Activated naive CD4-positive, alpha-beta T cell treated with anti-CD3 and anti-CD28 coated beads, Interleukin-2, amount 50 U/mL, for 72 hours (primary cell): ENCODE measurements around the gene CDH16. TPM values are rescaled to one million over a fixed set of nuclear protein-coding genes. Genes with fewer than 3 reads are reported as not detected.
A peak's percentile ranks its signal among the peaks of the same experiment; 100 is the strongest.
"Not testable (repeated sequence)": the region's sequence is repeated elsewhere in the genome, so short reads cannot be mapped to it uniquely, and the experiment has no call there.

Experiments used
- ATAC-seq, 2 donors: fragments of 150-1000 bp; cut with Tn5 transposase; 2 replicates each; pipeline ENCODE4 v1.10.0; 2021; ENCODE audit warnings: mild to moderate bottlenecking in 2 of 2, moderate library complexity in 2 of 2
- DNase-seq, 2 donors: peaks; one replicate each; pipeline ENCODE4 v3.0.0; 2021 to 2022; ENCODE audit warnings: low spot score in 2 of 2
- H3K27ac Mint-ChIP-seq, 2 donors: one replicate each; pipeline ENCODE4 v1.8.0; 2022; ENCODE audit warnings: mild to moderate bottlenecking in 2 of 2, mixed read lengths in 2 of 2
- H3K36me3 Mint-ChIP-seq, 2 donors: one replicate each; pipeline ENCODE4 v1.8.0; 2022; ENCODE audit warnings: mixed read lengths in 2 of 2
- H3K9me3 Mint-ChIP-seq, 2 donors: one replicate each; pipeline ENCODE4 v1.8.0; 2022; ENCODE audit warnings: mixed read lengths in 2 of 2
- total RNA-seq, 2 donors: library from RNA; stranded (reverse); gene quantifications; one replicate each; pipeline ENCODE4 v1.2.3, GENCODE V29; 2022

CDH16 gene
- total RNA-seq, 2 donors from 2014 or later: not detected

DNA sequence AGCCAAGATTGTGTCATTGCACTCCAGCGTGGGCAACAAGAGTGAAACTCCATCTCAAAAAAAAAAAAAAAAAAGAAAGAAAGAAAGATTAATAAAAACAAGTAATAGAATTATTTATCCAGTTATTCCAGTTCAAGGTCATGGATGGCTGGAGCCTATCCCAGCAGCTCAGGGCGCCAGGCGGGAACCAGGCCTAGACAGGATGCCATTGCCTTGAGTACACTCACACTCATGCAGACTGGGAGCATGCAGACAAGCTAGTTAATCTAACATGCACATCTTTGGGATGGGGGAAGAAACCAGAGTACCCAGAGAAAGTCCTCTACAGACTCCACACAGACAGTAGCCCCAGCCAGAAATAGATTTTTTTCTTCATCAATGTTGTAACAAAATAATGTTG lies 20.5 kb downstream of the CDH16 start:
- Mint-ChIP-seq H3K27ac (no peak overlapping the region), H3K9me3 (no peaks in the 10 kb centered on the region), H3K36me3 (no peaks in the 10 kb centered on the region)
- ATAC-seq (no peak), DNase-seq (no peak)

DNA sequence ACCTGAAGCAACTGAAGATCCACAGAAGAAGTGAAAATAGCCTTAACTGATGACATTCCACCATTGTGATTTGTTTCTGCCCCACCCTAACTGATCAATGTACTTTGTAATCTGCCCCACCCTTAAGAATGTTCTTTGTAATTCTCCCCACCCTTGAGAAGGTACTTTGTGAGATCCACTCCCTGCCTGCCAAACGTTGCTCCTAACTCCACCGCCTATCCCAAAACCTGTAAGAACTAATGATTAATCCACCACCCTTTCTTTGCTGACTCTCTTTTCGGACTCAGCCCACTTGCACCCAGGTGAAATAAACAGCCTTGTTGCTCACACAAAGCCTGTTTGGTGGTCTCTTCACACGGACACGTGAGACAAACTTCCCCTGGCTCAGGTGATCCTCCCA lies 22.0 kb downstream of the CDH16 start:
- H3K36me3 Mint-ChIP-seq, H3K27ac Mint-ChIP-seq, ATAC-seq, H3K9me3 Mint-ChIP-seq, DNase-seq: not testable (repeated sequence)

DNA sequence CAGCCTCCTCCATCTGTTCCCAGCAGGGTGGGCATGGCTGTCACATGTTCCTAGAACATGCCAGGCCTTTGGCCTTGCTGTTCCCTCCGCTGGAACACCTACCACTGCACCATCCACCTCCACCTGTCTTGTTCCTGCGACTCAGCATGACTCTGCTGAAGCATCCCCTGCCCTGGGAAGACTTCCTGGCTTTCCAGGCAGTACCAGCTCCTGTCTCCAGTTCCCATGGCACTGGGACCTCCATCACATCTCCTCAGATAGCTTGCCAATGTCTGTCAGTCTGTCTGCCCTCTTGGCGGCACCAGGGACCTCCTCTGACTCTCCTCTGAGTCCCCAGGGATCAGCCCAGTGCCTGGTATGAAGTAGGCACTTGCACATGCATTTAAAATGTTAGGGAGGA lies 22.7 kb downstream of the CDH16 start:
- Mint-ChIP-seq H3K27ac (peak overlapping the region in 1 of 2 donors; percentile 44), H3K9me3 (no peaks in the 10 kb centered on the region), H3K36me3 (no peaks in the 10 kb centered on the region)
- no peak for ATAC-seq
- no peak for DNase-seq

DNA sequence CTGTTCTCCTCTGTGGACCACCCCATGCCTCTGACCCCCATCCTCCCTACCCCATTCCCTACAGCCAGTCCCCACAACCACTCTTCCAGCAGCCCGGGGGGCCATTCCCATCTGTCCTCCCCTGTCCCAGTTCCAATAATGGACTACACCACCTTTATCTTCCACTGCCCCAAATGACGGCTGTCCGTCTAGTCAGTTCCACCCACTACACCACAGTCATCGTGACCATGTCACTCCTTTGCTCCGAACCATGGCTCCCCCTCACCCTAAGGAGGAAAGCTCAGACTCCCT lies 23.1 kb downstream of the CDH16 start:
- ATAC-seq: no peak
- Mint-ChIP-seq H3K36me3 (no peaks in the 10 kb centered on the region), H3K27ac (peak overlapping the region in 1 of 2 donors; percentile 44), H3K9me3 (no peaks in the 10 kb centered on the region)
- no peak for DNase-seq

DNA sequence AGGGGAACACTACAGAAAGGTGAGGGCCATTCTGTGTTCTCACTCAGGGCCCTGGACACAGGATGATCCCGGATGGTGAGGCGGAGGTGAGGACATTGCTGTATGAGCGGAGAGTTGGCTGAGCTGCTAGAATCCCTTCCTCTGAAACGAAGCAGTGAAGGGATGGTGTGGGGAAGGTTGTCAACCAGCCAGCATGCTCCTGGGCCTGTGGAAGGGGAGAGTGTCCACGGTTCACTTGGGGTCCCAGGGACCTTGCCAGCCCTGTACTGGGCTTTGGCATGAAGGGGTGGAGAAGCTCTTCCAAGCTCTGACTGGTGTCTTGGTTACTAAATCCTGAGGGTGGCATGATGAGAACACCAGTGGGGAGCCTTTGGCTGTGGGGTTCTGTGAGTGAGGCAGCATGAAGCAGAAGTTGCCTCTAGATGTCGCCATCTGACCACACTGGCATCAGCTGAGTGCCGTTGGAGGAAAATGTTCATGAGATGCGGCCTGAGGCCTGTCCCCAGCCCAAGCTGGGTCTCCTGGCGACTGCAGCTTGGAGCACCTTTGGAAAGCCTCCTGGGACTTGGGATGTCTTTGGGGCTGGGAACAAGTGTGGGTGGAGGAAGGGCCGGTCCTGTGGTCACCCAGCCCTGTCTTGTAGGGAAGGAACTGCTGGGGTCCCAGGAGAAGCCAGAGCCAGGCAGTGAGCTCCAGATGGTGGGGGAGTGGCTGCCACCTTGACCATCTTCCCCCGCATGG lies 23.6 kb downstream of the CDH16 start:
- ATAC-seq: peak; percentile 88
- Mint-ChIP-seq H3K27ac (no peak overlapping the region), H3K9me3 (no peaks in the 10 kb centered on the region), H3K36me3 (no peaks in the 10 kb centered on the region)
- DNase-seq: peak in 1 of 2 donors; percentile 61

DNA sequence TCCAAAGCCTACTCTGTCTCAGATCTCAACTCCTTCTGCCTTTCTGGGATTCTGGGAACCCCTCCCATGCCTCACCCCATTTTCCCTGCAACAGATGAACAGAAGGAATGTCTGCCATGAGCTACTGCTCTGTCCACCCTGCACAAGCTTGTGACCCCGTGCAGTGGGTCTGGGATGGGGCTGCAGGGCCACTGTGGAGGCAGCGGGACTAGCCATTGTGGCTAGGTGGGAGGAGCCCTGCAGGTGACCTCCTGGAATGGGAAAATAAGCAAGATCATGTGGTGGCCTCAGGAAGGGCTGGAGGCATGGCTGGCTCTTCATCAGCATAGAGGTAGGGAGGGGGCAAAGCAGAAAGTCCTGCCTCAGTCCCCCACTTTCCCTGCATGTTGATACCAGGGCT lies 24.6 kb downstream of the CDH16 start:
- H3K27ac Mint-ChIP-seq: no peak overlapping the region
- DNase-seq: no peak
- no peaks in the 10 kb centered on the region for H3K9me3 Mint-ChIP-seq
- no peaks in the 10 kb centered on the region for H3K36me3 Mint-ChIP-seq
- no peak for ATAC-seq

DNA sequence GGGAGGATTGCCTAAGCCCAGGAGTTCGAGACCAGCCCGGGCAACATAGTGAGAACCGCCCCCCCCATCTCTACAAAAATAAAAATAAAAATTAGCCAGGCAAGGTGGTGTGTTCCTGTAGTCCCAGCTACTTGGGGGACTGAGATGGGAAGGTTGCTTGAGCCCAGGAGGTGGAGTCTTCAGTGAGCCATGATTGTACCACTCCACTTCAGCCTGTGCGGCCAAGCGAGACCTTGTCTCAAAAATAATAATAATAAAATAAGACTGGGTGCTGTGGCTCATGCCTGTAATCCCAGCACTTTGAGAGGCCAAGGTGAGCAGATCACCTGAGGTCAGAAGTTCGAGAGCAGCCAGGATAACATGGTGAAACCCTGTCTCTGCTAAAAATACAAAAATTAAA lies 26.9 kb downstream of the CDH16 start:
- no peak for ATAC-seq
- Mint-ChIP-seq H3K36me3 (peaks cover 0 to 9% of the 10 kb centered on the region in 2 donors), H3K27ac (no peak overlapping the region), H3K9me3 (no peaks in the 10 kb centered on the region)
- DNase-seq: no peak

DNA sequence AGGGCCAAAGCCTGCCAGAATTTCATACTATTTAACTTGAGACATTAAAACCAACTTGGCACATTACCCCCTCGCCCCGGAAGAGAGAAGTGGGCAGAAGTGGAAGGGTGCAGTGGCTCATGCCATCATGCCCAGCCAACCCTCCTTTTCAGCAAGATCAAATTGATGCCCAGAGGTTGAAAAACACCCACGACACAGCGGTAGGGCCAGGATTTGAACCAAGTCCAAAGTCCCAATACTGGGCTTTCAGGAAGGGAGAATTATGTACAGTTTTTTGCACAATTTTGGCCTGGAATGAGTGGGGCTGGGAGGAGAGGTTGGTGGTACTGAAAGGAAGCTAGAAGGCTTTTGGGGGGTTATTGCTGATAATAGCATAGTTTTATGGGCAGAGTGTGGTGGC lies 27.3 kb downstream of the CDH16 start:
- peaks cover 0 to 9% of the 10 kb centered on the region in 2 donors for H3K36me3 Mint-ChIP-seq
- peak overlapping the region; percentile 22 to 41 for H3K27ac Mint-ChIP-seq
- no peak for ATAC-seq
- H3K9me3 Mint-ChIP-seq: no peaks in the 10 kb centered on the region
- no peak for DNase-seq

DNA sequence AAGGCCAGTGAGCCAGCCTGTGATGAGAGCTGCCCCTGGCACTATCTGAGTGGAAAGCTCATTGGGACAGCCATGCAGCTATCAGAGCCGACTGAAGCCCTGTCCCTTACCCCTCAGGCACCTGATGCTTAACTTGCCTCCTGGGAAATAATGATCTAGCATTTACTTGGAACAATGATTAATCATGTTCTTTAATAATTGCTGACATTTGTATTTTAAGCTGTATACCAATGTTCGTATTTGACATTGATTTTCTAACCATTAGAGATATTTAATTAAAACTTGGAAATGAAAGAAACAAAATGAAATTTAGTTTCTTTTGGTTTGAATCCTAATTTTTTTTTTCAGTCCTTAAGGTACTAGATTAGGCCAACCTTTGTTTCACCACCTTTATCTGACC lies 27.9 kb downstream of the CDH16 start:
- Mint-ChIP-seq H3K9me3 (no peaks in the 10 kb centered on the region), H3K27ac (peak overlapping the region in 1 of 2 donors; percentile 41), H3K36me3 (peaks cover 0 to 11% of the 10 kb centered on the region in 2 donors)
- DNase-seq (no peak), ATAC-seq (no peak)

DNA sequence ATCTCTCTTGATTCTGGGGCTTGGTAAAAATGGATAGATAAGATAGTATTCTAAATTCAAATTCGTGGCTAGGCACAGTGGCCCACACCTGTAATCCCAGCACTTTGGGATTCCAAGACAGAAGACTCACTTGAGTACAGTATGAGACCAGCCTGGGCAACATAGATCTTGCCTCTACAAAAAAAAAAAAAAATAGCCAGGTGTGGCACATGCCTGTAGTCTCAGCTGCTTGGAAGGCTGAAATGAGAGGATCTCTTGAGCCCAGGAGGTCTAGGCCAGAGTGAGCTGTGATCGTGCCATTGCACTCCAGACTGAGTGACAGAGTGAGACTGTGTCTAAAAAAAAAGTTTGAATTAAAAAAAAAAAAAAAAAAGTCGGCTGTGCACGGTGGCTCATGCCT lies 29.1 kb downstream of the CDH16 start:
- Mint-ChIP-seq H3K27ac (no peak overlapping the region), H3K36me3 (peaks cover 9 to 21% of the 10 kb centered on the region in 2 donors), H3K9me3 (no peaks in the 10 kb centered on the region)
- ATAC-seq (no peak), DNase-seq (no peak)

DNA sequence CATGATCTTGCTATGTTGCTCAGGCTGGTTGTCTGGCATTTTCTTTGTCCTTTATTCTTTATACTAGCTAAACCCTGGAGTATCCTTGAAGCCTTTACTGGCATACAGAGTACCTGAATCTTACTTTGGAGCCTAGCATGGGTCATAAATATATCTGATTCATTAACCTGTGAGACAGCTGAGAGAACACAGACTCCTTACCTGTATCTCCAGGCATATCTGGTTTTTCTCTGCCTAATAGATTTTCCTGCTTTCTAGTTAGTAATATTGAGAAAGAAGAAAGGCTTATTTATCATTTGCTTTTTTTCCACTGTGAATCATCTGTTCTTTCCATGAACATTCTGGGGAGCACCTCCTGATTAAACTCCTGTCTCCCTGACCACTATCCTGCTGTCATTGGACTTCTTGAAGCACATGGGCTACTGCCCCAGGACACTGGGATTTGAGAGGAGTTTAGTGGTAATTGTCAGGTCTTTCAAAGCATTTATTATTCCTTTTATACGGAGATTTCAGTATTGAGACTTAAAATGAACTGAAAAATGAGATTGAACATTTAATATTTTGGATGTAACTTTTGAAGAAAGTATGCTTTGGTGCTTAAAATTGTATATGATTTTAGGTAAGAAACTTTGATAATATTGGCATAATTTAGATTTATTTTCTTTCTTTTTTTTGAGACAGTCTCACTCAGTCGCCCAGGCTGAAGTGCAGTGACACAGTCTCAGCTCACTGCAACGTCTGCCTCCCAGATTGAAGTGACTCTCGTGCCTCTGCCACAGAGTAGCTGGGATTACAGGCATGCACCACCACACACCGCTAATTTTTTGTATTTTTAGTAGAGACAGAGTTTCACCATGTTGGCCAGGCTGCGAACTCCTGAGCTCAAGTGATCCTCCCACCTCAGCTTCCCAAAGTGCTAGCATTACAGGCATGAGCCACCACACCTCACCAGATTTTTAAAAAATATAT lies 29.8 kb downstream of the CDH16 start:
- no peaks in the 10 kb centered on the region for H3K9me3 Mint-ChIP-seq
- peaks cover 15 to 27% of the 10 kb centered on the region in 2 donors for H3K36me3 Mint-ChIP-seq
- ATAC-seq (peak in 1 of 2 donors; percentile 48), DNase-seq (no peak)
- H3K27ac Mint-ChIP-seq: peak overlapping the region; percentile 47 to 61

DNA sequence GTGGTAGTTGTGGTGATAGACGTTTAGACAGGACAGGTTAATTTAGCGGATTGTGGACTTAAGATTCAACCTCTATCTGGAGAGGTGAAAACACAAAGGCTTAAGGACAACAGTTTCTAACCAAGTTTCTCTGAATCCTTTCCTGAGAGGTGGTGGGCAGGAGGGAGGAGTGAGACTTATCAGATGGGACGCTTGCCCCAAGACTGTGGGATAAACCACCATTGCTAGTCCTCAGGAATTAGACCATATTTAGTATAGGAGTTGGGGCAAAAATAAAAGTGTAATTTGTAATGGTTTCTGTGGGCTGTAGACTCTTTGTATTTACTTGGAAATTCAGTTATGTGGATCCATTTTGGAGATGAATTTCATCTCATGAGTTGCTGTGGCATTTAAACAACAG lies 31.8 kb downstream of the CDH16 start:
- peaks cover 15 to 27% of the 10 kb centered on the region in 2 donors for H3K36me3 Mint-ChIP-seq
- no peaks in the 10 kb centered on the region for H3K9me3 Mint-ChIP-seq
- DNase-seq (no peak), ATAC-seq (no peak)
- no peak overlapping the region for H3K27ac Mint-ChIP-seq

DNA sequence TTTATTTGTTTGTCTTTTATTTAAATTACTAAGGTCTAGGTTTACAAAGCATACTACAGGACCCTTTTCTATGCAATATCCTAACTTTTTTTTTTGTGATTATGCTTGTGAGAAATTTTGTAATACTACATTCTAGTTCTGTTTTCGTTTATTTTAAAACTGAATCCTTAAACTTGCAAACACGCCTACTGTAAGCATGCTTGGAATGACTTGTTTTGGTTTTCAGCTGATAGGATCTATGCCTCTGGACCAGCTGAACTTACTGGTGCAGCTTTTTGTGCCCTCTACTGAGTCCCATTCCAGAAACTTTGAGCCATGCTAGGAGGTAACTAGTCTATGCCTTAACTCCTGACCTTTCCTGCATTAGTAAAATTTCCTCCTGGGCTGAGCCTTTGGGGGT lies 32.4 kb downstream of the CDH16 start:
- ATAC-seq: no peak
- Mint-ChIP-seq H3K9me3 (no peaks in the 10 kb centered on the region), H3K27ac (no peak overlapping the region), H3K36me3 (peaks cover 15 to 27% of the 10 kb centered on the region in 2 donors)
- no peak for DNase-seq

DNA sequence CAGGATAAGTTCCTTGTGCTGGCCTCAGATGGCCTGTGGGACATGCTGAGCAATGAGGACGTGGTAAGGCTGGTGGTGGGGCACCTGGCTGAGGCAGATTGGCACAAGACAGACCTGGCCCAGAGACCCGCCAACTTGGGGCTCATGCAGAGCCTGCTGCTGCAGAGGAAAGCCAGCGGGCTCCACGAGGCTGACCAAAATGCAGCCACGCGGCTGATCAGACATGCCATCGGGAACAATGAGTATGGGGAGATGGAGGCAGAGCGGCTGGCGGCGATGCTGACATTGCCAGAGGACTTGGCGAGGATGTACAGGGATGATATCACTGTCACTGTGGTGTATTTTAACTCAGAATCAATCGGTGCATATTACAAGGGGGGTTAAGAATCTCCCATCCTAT lies 33.2 kb downstream of the CDH16 start:
- H3K9me3 Mint-ChIP-seq: no peaks in the 10 kb centered on the region
- DNase-seq (no peak), ATAC-seq (no peak)
- peaks cover 17 to 29% of the 10 kb centered on the region in 2 donors for H3K36me3 Mint-ChIP-seq
- H3K27ac Mint-ChIP-seq: no peak overlapping the region

DNA sequence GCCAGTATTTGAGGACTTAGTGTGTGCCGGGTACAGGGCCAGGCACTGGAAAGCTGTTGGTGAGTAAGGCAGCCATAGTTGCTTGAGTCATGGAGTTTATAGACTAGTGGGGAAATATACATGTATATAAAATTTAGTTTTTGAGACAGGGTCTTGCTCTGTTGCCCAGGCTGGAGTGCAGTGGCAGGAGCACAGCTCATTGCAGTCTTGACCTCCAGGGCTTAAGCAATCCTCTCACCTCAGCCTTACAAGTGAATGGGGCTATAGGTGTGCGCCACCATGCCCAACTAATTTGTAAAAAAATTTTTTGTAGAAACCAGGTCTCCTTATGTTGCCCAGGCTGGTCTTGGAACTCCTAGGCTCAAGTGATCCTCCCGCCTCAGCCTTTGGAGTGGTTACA lies 36.0 kb downstream of the CDH16 start:
- Mint-ChIP-seq H3K27ac (no peak overlapping the region), H3K9me3 (no peaks in the 10 kb centered on the region), H3K36me3 (peaks cover 21 to 24% of the 10 kb centered on the region in 2 donors)
- ATAC-seq (no peak), DNase-seq (no peak)

DNA sequence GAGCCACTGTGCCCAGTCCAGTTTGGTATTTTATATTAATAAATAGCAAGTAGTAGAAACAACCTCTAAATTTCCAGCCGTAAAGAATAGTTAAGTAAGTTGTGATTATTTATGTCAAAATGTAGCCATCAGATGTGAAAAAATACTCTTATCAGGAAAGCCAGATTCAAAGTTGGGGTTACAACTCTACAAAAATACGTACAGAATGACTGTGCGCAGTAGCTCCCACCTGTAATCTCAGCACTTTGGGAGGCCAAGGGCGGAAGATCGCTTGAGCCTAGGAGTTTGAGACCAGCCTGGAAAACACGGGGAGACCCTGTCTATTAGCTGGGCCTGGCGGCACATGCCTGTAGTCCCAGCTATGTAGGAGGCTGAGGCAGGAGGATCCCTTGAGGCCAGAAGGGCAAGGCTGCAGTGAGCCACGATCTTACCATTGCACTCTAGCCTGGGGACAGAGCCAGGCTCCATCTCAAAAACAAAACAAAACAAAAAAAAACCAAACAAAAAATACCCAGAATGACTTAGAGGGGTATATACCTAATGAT lies 36.6 kb downstream of the CDH16 start:
- no peaks in the 10 kb centered on the region for H3K9me3 Mint-ChIP-seq
- H3K36me3 Mint-ChIP-seq: peaks cover 21 to 24% of the 10 kb centered on the region in 2 donors
- ATAC-seq (no peak), DNase-seq (no peak)
- no peak overlapping the region for H3K27ac Mint-ChIP-seq

DNA sequence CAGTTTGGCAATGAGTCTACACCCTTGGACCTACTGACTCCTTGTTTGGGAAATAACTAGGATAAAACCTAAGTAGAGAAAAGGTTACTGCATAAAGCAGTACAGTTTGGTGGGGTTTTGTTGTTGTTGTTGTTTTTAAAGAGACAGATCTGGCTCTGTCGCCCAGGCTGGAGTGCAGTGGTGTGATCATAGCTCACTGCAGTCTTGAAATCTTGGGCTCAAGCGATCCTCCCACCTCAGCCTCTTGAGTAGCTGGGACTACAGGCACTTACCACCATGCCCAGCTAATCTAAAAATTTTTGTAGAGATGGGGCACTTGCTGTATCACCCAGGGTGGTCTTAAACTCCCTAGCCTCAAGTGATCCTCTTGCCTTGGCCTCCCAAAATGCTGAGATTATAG lies 37.1 kb downstream of the CDH16 start:
- H3K27ac Mint-ChIP-seq: no peak overlapping the region
- no peak for ATAC-seq
- H3K9me3 Mint-ChIP-seq: no peaks in the 10 kb centered on the region
- peaks cover 21 to 24% of the 10 kb centered on the region in 2 donors for H3K36me3 Mint-ChIP-seq
- DNase-seq: no peak
